IMR-90 (cell line): ENCODE measurements around the gene GALNT13. TPM values are rescaled to one million over a fixed set of nuclear protein-coding genes. Genes with fewer than 3 reads are reported as not detected.

Source experiments
- ATAC-seq: fragments of 200-7000 bp; cut with Tn5 transposase; 2 replicates; pipeline ENCODE4 v1.9.1; 2020; ENCODE audit warnings: low read depth, mild to moderate bottlenecking, moderate library complexity
- BruUV-seq: library from RNA; stranded (reverse); fragments of 400-500 nt; replicated peaks from 2 replicates; lab custom pipeline; 2021; lab: Mats Ljungman, UMichigan
- CTCF ChIA-PET: fragments of 300-600 bp; formaldehyde crosslinking; extraction: SDS; loops from one replicate; lab custom pipeline; 2021; ENCODE audit warnings: antibody characterized with exemption; lab: Yijun Ruan, JAX
- POLR2A ChIA-PET: fragments of 300-600 bp; sonication (Branson Sonifier 250); formaldehyde crosslinking; loops from one replicate; lab custom pipeline; 2022; ENCODE audit warnings: antibody characterized with exemption; ENCODE audit not compliant: unreplicated experiment; lab: Charles Lee
- DNase-seq: peaks from one replicate; pipeline ENCODE4 v3.0.0; 2013
- H2AFZ ChIP-seq: replicated peaks from 2 replicates; pipeline ENCODE3; 2013; ENCODE audit warnings: low read length, mild to moderate bottlenecking; ENCODE audit not compliant: poor library complexity
- H2AK5ac ChIP-seq: 2 replicates; pipeline ENCODE4 v1.6.1; 2013; ENCODE audit warnings: low read depth, low read length, inconsistent platforms
- H2AK9ac ChIP-seq: replicated peaks from 2 replicates; pipeline ENCODE3; 2013; ENCODE audit warnings: mild to moderate bottlenecking, low read depth, low read length, moderate library complexity; ENCODE audit not compliant: poor library complexity
- H2BK120ac ChIP-seq: 2 replicates; pipeline ENCODE4 v1.6.1; 2013; ENCODE audit warnings: low read depth, low read length, inconsistent platforms
- H2BK15ac ChIP-seq: 3 replicates; pipeline ENCODE4 v1.6.1; 2013; ENCODE audit warnings: low read depth, low read length, inconsistent platforms
- H2BK20ac ChIP-seq: 2 replicates; pipeline ENCODE4 v1.6.1; 2013; ENCODE audit warnings: low read depth, mild to moderate bottlenecking, inconsistent platforms, low read length, moderate library complexity
- H2BK5ac ChIP-seq: 2 replicates; pipeline ENCODE4 v1.6.1; 2013; ENCODE audit warnings: mild to moderate bottlenecking, low read depth, low read length, inconsistent platforms; ENCODE audit not compliant: poor library complexity, severe bottlenecking
- H3K14ac ChIP-seq: replicated peaks from 2 replicates; pipeline ENCODE4 v1.6.1; 2013; ENCODE audit warnings: low read depth, low read length, inconsistent platforms
- H3K18ac ChIP-seq: 2 replicates; pipeline ENCODE4 v1.6.1; 2013; ENCODE audit warnings: low read depth, low read length, control low read depth
- H3K23ac ChIP-seq: 2 replicates; pipeline ENCODE4 v1.6.1; 2013; ENCODE audit warnings: low read depth, low read length, inconsistent platforms
- H3K27ac ChIP-seq: 2 replicates; pipeline ENCODE4 v1.5.1; 2013; ENCODE audit warnings: mild to moderate bottlenecking, control low read depth, low read length; ENCODE audit not compliant: insufficient read depth
- H3K27me3 ChIP-seq: 2 replicates; pipeline ENCODE4 v1.6.1; 2013; ENCODE audit warnings: low read length; ENCODE audit not compliant: control insufficient read depth, insufficient read depth
- H3K36me3 ChIP-seq: 2 replicates; pipeline ENCODE4 v1.6.1; 2013; ENCODE audit warnings: low read length, mixed read lengths; ENCODE audit not compliant: control insufficient read depth, insufficient read depth
- H3K4ac ChIP-seq: 2 replicates; pipeline ENCODE4 v1.6.1; 2013; ENCODE audit warnings: low read depth, low read length, inconsistent platforms
- H3K4me1 ChIP-seq: 2 replicates; pipeline ENCODE4 v1.6.1; 2013; ENCODE audit warnings: low read length, mixed read lengths; ENCODE audit not compliant: control insufficient read depth, insufficient read depth
- H3K4me2 ChIP-seq: 2 replicates; pipeline ENCODE4 v1.6.1; 2013; ENCODE audit warnings: low read depth, mild to moderate bottlenecking, control low read depth, low read length, moderate library complexity
- H3K4me3 ChIP-seq: 2 replicates; pipeline ENCODE4 v1.5.1; 2013; ENCODE audit warnings: low read depth, mild to moderate bottlenecking, control low read depth, low read length, moderate library complexity; ENCODE audit not compliant: insufficient read depth
- H3K56ac ChIP-seq: 2 replicates; pipeline ENCODE4 v1.6.1; 2013; ENCODE audit warnings: low read length, inconsistent platforms; ENCODE audit not compliant: insufficient read depth; ENCODE audit errors: extremely low read depth
- H3K79me1 ChIP-seq, 2 experiments: 2 replicates each; pipeline ENCODE4 v1.6.1; 2013; ENCODE audit warnings: low read length in 2 of 2, inconsistent platforms in 1 of 2, low read depth in 1 of 2
- H3K9ac ChIP-seq: 2 replicates; pipeline ENCODE4 v1.6.1; 2013; ENCODE audit warnings: low read depth, low read length, control low read depth
- H3K9me1 ChIP-seq: 2 replicates; pipeline ENCODE4 v1.6.1; 2013; ENCODE audit warnings: low read length, inconsistent platforms; ENCODE audit not compliant: insufficient read depth
- H3K9me3 ChIP-seq: 2 replicates; pipeline ENCODE4 v1.6.1; 2013; ENCODE audit warnings: low read length; ENCODE audit not compliant: control insufficient read depth, insufficient read depth
- H4K20me1 ChIP-seq: 2 replicates; pipeline ENCODE4 v1.6.1; 2013; ENCODE audit warnings: low read length, inconsistent platforms; ENCODE audit not compliant: insufficient read depth
- H4K5ac ChIP-seq: 2 replicates; pipeline ENCODE4 v1.6.1; 2013; ENCODE audit warnings: mild to moderate bottlenecking, low read depth, low read length, control low read depth
- H4K8ac ChIP-seq, 2 experiments: 2 replicates each; pipeline ENCODE4 v1.6.1; 2013; ENCODE audit warnings: low read depth in 2 of 2, low read length in 2 of 2, control low read depth in 1 of 2, inconsistent platforms in 1 of 2
- H4K91ac ChIP-seq: 2 replicates; pipeline ENCODE4 v1.6.1; 2013; ENCODE audit warnings: low read depth, low read length, inconsistent platforms; ENCODE audit not compliant: insufficient read depth
- BHLHE40 ChIP-seq: fragments of 150-350 bp; IDR thresholded peaks from 2 replicates; pipeline ENCODE4 v1.6.1; 2016; ENCODE audit warnings: mild to moderate bottlenecking, low read depth, low read length
- CEBPB ChIP-seq: IDR thresholded peaks from 2 replicates; pipeline ENCODE4 v1.6.1; 2012; ENCODE audit warnings: low read depth, low read length, improper control_type of control experiment
- CHD1 ChIP-seq: IDR thresholded peaks from 2 replicates; pipeline ENCODE4 v1.6.1; 2012; ENCODE audit warnings: low read depth, low read length, improper control_type of control experiment
- FOS ChIP-seq: fragments of 150-350 bp; IDR thresholded peaks from 2 replicates; pipeline ENCODE4 v1.6.1; 2016; ENCODE audit warnings: low read depth, low read length
- MAFK ChIP-seq: IDR thresholded peaks from 2 replicates; pipeline ENCODE4 v1.6.1; 2012; ENCODE audit warnings: low read depth, low read length, improper control_type of control experiment
- MAZ ChIP-seq: IDR thresholded peaks from 2 replicates; pipeline ENCODE4 v1.6.1; 2012; ENCODE audit warnings: low read depth, mild to moderate bottlenecking, low read length, improper control_type of control experiment, moderate library complexity, borderline replicate concordance
- MXI1 ChIP-seq: IDR thresholded peaks from 2 replicates; pipeline ENCODE4 v1.6.1; 2012; ENCODE audit warnings: low read depth, mild to moderate bottlenecking, low read length, moderate library complexity, borderline replicate concordance
- NFE2L2 ChIP-seq: fragments of 150-350 bp; IDR thresholded peaks from 2 replicates; pipeline ENCODE4 v1.6.1; 2016; ENCODE audit warnings: low read depth, mild to moderate bottlenecking, low read length
- POLR2A ChIP-seq: IDR thresholded peaks from 2 replicates; pipeline ENCODE4 v1.6.1; 2012; ENCODE audit warnings: mild to moderate bottlenecking, low read depth, low read length
- RAD21 ChIP-seq: IDR thresholded peaks from 2 replicates; pipeline ENCODE4 v1.6.1; 2012; ENCODE audit warnings: low read length, improper control_type of control experiment
- RCOR1 ChIP-seq: IDR thresholded peaks from 2 replicates; pipeline ENCODE4 v1.6.1; 2012; ENCODE audit warnings: mild to moderate bottlenecking, low read length, improper control_type of control experiment; ENCODE audit not compliant: insufficient replicate concordance
- RFX5 ChIP-seq: IDR thresholded peaks from 2 replicates; pipeline ENCODE4 v1.8.0; 2012; ENCODE audit warnings: low read depth, mild to moderate bottlenecking, low read length, moderate library complexity
- SMC3 ChIP-seq: fragments of 150-350 bp; IDR thresholded peaks from 2 replicates; pipeline ENCODE4 v1.6.1; 2016; ENCODE audit warnings: low read depth, mild to moderate bottlenecking, antibody characterized with exemption, low read length, moderate library complexity
- WGBS, 2 experiments: methylation state at CpG; one replicate each; pipeline versions ENCODE4 v1.1.5 to v1.1.7; 2013; ENCODE audit warnings: missing lambda C conversion rate in 2 of 2; ENCODE audit not compliant: insufficient read length in 1 of 2; ENCODE audit errors: extremely low coverage in 2 of 2; 5-methylcytosine and 5-hydroxymethylcytosine counted together
- dilution Hi-C: fragments of 300-500 bp; cut with HindIII; formaldehyde crosslinking; loops from one replicate; pipeline ENCODE4 v1.14.3; 2018; ENCODE audit warnings: low sequenced_read_pairs; ENCODE audit not compliant: unreplicated experiment
- in situ Hi-C: fragments of 300-500 bp; cut with MboI; formaldehyde crosslinking; loops from 3 replicates; pipeline ENCODE4 v1.14.3; 2019; ENCODE audit warnings: low sequenced_read_pairs, inconsistent platforms, mixed read lengths
- intact Hi-C: fragments of 100-400 bp; cut with micrococcal nuclease; formaldehyde crosslinking; loops from 2 replicates; pipeline ENCODE4 v1.10.0; 2022
- polyA plus RNA-seq, 3 experiments: library from polyadenylated mRNA; depleted of rRNA; stranded (reverse); fragments of >200 nt; gene quantifications; 2 replicates each; pipeline ENCODE4 v1.2.3, GENCODE V29; 2012; ENCODE audit warnings: low replicate concordance in 1 of 3
- total RNA-seq: library from RNA; depleted of rRNA; stranded (reverse); fragments of >200 nt; gene quantifications from 2 replicates; pipeline ENCODE4 v1.2.3, GENCODE V29; 2012
- TF ChIP-seq, protein P1 (sequence below): fragments of 150-350 bp; IDR thresholded peaks from 2 replicates; pipeline ENCODE4 v1.6.1; 2017; ENCODE audit warnings: mild to moderate bottlenecking, antibody characterized with exemption, low read length, low read depth
- TF ChIP-seq, protein P2 (sequence below): fragments of 150-350 bp; IDR thresholded peaks from 2 replicates; pipeline ENCODE4 v1.6.1; 2016; ENCODE audit warnings: low read depth, mild to moderate bottlenecking, low read length, moderate library complexity, borderline replicate concordance
- TF ChIP-seq, protein P3 (sequence below): conservative IDR thresholded peaks from 2 replicates; pipeline ENCODE4 v1.5.1; 2012; ENCODE audit warnings: mild to moderate bottlenecking, low read depth, low read length, improper control_type of control experiment

Gene GALNT13
- total and polyA plus RNA-seq, 2 of the 4 experiments (the other 2 are of a cell fraction): 0.03 TPM; not detected in 1

DNA sequence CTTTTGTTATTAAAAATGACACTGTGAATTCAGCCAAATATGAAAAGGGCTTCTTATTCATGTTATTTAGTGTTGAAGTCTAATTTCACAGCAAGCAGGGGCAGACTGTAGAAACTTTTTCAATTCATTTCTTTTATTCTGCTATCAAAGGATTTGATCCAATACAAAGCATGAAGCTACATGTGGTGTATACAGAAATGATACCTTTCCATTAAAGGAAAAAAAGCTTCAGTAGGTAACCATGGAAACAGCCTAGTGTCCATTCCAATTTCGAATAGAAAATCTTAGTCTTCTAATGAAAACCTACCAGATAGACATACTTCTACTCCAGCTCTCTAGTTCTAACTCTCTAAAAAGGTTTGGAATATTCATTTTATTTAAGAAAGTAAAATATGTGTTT is 550.5 kb downstream of the GALNT13 start:
- Histone ChIP-seq H4K20me1 (no peaks in the 10 kb centered on the region), H3K9me3 (peaks cover 8% of the 10 kb centered on the region; the same call in 1 of the 2 replicates), H3K27me3 (no peaks in the 10 kb centered on the region), H2AFZ (no peak overlapping the region), H3K4me3 (no peak overlapping the region), H4K91ac (no peak overlapping the region), H3K23ac (no peak overlapping the region), H2BK5ac (no peak overlapping the region), H2BK20ac (no peak overlapping the region), H3K4ac (no peak overlapping the region), H3K4me2 (no peak overlapping the region), H2AK5ac (no peak overlapping the region), H3K79me1 (no peaks in the 10 kb centered on the region), H3K9me1 (no peaks in the 10 kb centered on the region), H3K56ac (no peak overlapping the region), H2BK15ac (no peak overlapping the region), H3K36me3 (no peaks in the 10 kb centered on the region), H2AK9ac (no peak overlapping the region), H3K9ac (no peak overlapping the region), H3K18ac (no peak overlapping the region), H2BK120ac (no peak overlapping the region), H3K14ac (no peak overlapping the region), H3K27ac (no peak overlapping the region), H4K5ac (no peak overlapping the region), H4K8ac (no peak overlapping the region), H3K4me1 (no peaks in the 10 kb centered on the region)
- dilution Hi-C loops: no loop called here
- no TSS peak for BruUV-seq
- in situ Hi-C loops: no loop called here
- CTCF ChIA-PET: no interaction called here
- no peak for DNase-seq
- no peak for TF ChIP-seq RFX5
- TF ChIP-seq, protein P1, sequence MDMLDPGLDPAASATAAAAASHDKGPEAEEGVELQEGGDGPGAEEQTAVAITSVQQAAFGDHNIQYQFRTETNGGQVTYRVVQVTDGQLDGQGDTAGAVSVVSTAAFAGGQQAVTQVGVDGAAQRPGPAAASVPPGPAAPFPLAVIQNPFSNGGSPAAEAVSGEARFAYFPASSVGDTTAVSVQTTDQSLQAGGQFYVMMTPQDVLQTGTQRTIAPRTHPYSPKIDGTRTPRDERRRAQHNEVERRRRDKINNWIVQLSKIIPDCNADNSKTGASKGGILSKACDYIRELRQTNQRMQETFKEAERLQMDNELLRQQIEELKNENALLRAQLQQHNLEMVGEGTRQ: no peak
- TF ChIP-seq FOS: no peak
- no peak for TF ChIP-seq CEBPB
- no peak for TF ChIP-seq RAD21
- TF ChIP-seq RCOR1: no peak
- TF ChIP-seq MAZ: no peak
- TF ChIP-seq, protein P2, sequence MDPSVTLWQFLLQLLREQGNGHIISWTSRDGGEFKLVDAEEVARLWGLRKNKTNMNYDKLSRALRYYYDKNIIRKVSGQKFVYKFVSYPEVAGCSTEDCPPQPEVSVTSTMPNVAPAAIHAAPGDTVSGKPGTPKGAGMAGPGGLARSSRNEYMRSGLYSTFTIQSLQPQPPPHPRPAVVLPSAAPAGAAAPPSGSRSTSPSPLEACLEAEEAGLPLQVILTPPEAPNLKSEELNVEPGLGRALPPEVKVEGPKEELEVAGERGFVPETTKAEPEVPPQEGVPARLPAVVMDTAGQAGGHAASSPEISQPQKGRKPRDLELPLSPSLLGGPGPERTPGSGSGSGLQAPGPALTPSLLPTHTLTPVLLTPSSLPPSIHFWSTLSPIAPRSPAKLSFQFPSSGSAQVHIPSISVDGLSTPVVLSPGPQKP: no peak
- no peak for TF ChIP-seq POLR2A
- TF ChIP-seq BHLHE40: no peak
- no peak for TF ChIP-seq MXI1
- no peak for TF ChIP-seq CHD1
- TF ChIP-seq MAFK: no peak
- no peak for TF ChIP-seq SMC3
- TF ChIP-seq NFE2L2: no peak
- TF ChIP-seq, protein P3, sequence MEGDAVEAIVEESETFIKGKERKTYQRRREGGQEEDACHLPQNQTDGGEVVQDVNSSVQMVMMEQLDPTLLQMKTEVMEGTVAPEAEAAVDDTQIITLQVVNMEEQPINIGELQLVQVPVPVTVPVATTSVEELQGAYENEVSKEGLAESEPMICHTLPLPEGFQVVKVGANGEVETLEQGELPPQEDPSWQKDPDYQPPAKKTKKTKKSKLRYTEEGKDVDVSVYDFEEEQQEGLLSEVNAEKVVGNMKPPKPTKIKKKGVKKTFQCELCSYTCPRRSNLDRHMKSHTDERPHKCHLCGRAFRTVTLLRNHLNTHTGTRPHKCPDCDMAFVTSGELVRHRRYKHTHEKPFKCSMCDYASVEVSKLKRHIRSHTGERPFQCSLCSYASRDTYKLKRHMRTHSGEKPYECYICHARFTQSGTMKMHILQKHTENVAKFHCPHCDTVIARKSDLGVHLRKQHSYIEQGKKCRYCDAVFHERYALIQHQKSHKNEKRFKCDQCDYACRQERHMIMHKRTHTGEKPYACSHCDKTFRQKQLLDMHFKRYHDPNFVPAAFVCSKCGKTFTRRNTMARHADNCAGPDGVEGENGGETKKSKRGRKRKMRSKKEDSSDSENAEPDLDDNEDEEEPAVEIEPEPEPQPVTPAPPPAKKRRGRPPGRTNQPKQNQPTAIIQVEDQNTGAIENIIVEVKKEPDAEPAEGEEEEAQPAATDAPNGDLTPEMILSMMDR: no peak
- ATAC-seq: no peak
- POLR2A ChIA-PET: no interaction called here
- no CpG with 5 or more reads among the region's 1 CpG for WGBS, 2 experiments
- intact Hi-C loops: no loop called here
